GM03348 (cell line): ENCODE measurements around the gene OSBPL5.
"Not testable (repeated sequence)": the region's sequence is repeated elsewhere in the genome, so short reads cannot be mapped to it uniquely, and the experiment has no call there.

Source experiments
- DNase-seq: peaks from one replicate; pipeline ENCODE4 v3.0.0; 2012; ENCODE audit warnings: low spot score

The OSBPL5 gene

GRCh38 chr11:3181725-3182461 is 16.8 kb upstream of the OSBPL5 start:
- DNase-seq: no peak

GRCh38 chr11:3180869-3181268 is 15.8 kb upstream of the OSBPL5 start:
- no peak for DNase-seq

- peak; percentile 72 for DNase-seq
These were observed 13.2 kb upstream of the OSBPL5 start for GRCh38 chr11:3178349-3178748.

GRCh38 chr11:3177931-3178330 is 12.8 kb upstream of the OSBPL5 start:
- DNase-seq: peak; percentile 20

GRCh38 chr11:3176487-3176886 is 11.4 kb upstream of the OSBPL5 start:
- no peak for DNase-seq

- DNase-seq: no peak
These were observed 10.1 kb upstream of the OSBPL5 start for GRCh38 chr11:3175194-3175593.

GRCh38 chr11:3174387-3174786 is 9.3 kb upstream of the OSBPL5 start:
- DNase-seq: no peak

GRCh38 chr11:3173795-3174194 is 8.7 kb upstream of the OSBPL5 start:
- DNase-seq: no peak

- no peak for DNase-seq
These were observed 6.9 kb upstream of the OSBPL5 start for GRCh38 chr11:3171931-3172560.

- DNase-seq: no peak
These were observed 5.9 kb upstream of the OSBPL5 start for GRCh38 chr11:3170756-3171650.

- no peak for DNase-seq
These were observed 5.1 kb upstream of the OSBPL5 start for GRCh38 chr11:3170044-3170755.

- DNase-seq: peak; percentile 88
These were observed 4.3 kb upstream of the OSBPL5 start for GRCh38 chr11:3169255-3170043.

- DNase-seq: not testable (repeated sequence)
These were observed 3.7 kb upstream of the OSBPL5 start for GRCh38 chr11:3168742-3169254.

GRCh38 chr11:3167143-3168119 is 2.3 kb upstream of the OSBPL5 start:
- no peak for DNase-seq

- DNase-seq: no peak
These were observed 1.4 kb upstream of the OSBPL5 start for GRCh38 chr11:3166268-3167142.

- DNase-seq: no peak
These were observed 782 bp upstream of the OSBPL5 start for GRCh38 chr11:3165916-3166267.

GRCh38 chr11:3164552-3165151 is 458 bp downstream of the OSBPL5 start:
- peak; percentile 69 for DNase-seq

- DNase-seq: peak; percentile 44
These were observed 965 bp downstream of the OSBPL5 start for GRCh38 chr11:3164138-3164551.
